NT2/D1 (cell line): Measurements from ENCODE around the gene MCCC1.

Source experiments
- DNase-seq: peaks from one replicate; pipeline ENCODE4 v3.0.0-alpha.2; 2011; ENCODE audit warnings: low read depth, low spot score
- H3K27me3 ChIP-seq: 2 replicates; pipeline ENCODE4 v1.6.0; 2011; ENCODE audit warnings: mild to moderate bottlenecking; ENCODE audit not compliant: insufficient read length, insufficient read depth
- H3K36me3 ChIP-seq: 2 replicates; pipeline ENCODE4 v1.6.1; 2011; ENCODE audit warnings: mild to moderate bottlenecking, low read length, mixed read lengths; ENCODE audit not compliant: insufficient read depth, insufficient read length
- H3K4me1 ChIP-seq: 2 replicates; pipeline ENCODE4 v1.5.1; 2011; ENCODE audit not compliant: insufficient read depth, insufficient read length
- H3K4me3 ChIP-seq: 2 replicates; pipeline ENCODE4 v1.5.1; 2011; ENCODE audit warnings: low read depth; ENCODE audit not compliant: insufficient read length
- H3K9ac ChIP-seq: 2 replicates; pipeline ENCODE4 v1.6.0; 2011; ENCODE audit warnings: low read depth; ENCODE audit not compliant: insufficient read length
- H3K9me3 ChIP-seq: 2 replicates; pipeline ENCODE4 v1.5.1; 2011; ENCODE audit warnings: mild to moderate bottlenecking, low read length; ENCODE audit not compliant: insufficient read depth
- SUZ12 ChIP-seq: IDR thresholded peaks from 2 replicates; pipeline ENCODE4 v1.6.1; 2011; ENCODE audit not compliant: insufficient read length, insufficient read depth; ENCODE audit errors: extremely low read depth
- YY1 ChIP-seq: IDR thresholded peaks from 2 replicates; pipeline ENCODE4 v1.6.1; 2011; ENCODE audit not compliant: insufficient read length, insufficient read depth
- ZNF274 ChIP-seq: IDR thresholded peaks from 2 replicates; pipeline ENCODE4 v1.6.1; 2011; ENCODE audit warnings: mild to moderate bottlenecking, low read depth, low read length

The MCCC1 gene

DNA sequence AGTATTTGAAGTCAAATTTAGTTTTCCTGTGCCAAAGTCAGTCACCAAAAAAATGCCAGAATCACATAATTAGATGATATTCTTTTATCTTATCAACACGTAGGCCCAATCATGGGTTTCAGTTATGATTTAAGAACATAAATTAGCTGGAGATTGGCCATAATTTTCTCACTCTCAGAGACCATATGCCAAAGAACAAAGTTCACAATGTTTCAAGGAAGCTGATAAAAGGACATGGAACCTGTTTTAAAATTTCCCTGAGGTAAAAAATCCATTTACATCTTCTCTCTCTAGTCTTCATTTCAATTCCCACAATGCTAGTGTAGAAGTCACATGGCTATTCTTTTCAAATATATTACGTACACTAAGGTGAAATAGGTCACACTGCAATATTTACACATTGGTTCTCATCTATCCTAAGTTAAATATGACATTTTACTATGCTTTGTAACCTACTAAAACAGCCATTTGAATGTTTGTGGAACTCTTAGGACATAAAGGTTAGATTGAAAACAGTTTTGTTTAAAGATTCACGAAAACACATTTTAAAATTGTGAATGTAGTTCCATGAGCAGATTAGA lies 76.3 kb downstream of the MCCC1 start:
- TF ChIP-seq ZNF274: no peak
- TF ChIP-seq SUZ12: no peak
- TF ChIP-seq YY1: no peak
- Histone ChIP-seq H3K9ac (no peak overlapping the region), H3K9me3 (peaks cover 2% of the 10 kb centered on the region), H3K27me3 (no peaks in the 10 kb centered on the region), H3K4me3 (no peak overlapping the region), H3K36me3 (peaks cover 26% of the 10 kb centered on the region), H3K4me1 (no peaks in the 10 kb centered on the region)
- no peak for DNase-seq

DNA sequence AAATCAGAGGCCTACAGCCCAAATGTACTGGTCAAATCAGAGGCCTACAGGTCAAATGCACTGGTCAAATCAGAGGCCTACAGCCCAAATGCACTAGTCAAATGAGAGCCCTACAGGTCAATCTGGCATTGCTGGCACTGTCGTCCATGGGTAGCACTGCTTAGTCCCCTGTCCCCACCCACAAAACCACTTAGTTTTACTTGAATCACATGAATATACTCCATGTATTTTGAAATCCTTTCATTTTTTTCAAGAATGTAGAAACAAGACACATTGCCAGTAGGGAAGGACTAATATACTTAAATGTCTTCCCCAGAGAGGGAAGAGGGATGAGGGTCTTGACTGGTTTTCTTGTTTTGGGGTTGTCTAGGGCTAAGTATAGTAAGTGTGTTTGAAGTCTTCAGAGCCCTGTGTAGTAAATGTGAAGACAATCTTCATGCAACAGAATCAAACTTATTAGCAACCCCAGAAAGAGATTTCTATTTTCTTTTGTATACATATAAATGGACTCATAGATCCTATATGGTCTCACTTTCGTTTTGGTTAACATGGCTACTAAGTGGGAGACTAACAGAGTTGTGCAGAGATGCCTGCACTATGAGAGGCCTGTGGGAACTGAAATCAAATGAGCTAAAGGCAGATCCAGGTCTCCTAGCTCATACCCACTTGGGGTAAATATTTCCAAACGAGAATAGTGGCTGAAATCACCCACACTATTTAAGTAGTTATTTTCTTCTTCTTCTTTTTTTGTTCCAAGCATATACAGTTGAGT lies 80.7 kb downstream of the MCCC1 start:
- no peak overlapping the region for H3K4me3 ChIP-seq
- no peak for TF ChIP-seq ZNF274
- no peak for TF ChIP-seq SUZ12
- TF ChIP-seq YY1: no peak
- DNase-seq: no peak
- H3K27me3 ChIP-seq: no peaks in the 10 kb centered on the region
- H3K9me3 ChIP-seq: no peaks in the 10 kb centered on the region
- H3K4me1 ChIP-seq: no peaks in the 10 kb centered on the region
- peaks cover 26% of the 10 kb centered on the region for H3K36me3 ChIP-seq
- no peak overlapping the region for H3K9ac ChIP-seq

DNA sequence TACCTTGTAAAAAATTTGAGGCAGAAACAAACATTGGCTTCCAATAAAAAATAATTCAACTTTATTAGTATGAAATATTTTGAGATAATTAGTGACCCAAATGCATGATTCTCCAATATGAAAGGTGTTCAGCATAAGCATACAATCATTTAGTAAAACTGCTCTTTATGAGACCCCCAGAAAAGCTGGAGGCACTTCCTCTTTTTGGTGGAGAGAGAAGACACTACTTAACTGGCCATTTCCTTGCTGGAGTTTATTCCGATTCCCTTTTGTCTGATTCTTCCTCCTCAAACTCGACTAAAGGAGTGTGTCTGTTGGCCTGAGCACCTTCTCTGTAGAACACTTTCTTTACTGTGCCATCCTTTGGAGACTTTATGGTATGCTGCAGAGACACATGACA lies 84.1 kb downstream of the MCCC1 start:
- TF ChIP-seq SUZ12: no peak
- TF ChIP-seq YY1: no peak
- TF ChIP-seq ZNF274: no peak
- Histone ChIP-seq H3K9ac (no peak overlapping the region), H3K9me3 (no peaks in the 10 kb centered on the region), H3K36me3 (peaks cover 15% of the 10 kb centered on the region), H3K27me3 (no peaks in the 10 kb centered on the region), H3K4me1 (peaks cover 4% of the 10 kb centered on the region), H3K4me3 (no peak overlapping the region)
- DNase-seq: no peak

DNA sequence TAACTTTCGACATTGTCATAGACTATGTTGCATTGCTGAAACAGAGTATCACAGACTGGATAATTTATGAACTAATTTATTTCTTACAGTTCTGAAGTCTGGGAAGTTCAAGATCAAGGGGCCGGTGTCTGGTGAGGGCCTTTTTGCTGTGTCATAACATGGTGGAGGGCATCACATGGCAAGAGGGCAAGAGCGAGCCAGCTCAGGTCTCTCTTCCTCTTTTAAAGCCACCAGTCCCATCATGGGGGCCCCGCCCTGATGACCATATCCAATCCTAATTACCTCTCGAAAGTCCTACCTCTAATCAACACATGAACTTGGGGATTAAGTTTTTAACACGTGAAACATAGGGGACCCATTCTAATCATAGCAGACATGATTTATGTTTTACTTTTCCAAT lies 85.4 kb downstream of the MCCC1 start:
- Histone ChIP-seq H3K9ac (no peak overlapping the region), H3K36me3 (peaks cover 8% of the 10 kb centered on the region), H3K27me3 (no peaks in the 10 kb centered on the region), H3K4me1 (peaks cover 4% of the 10 kb centered on the region), H3K9me3 (no peaks in the 10 kb centered on the region), H3K4me3 (no peak overlapping the region)
- TF ChIP-seq YY1: no peak
- TF ChIP-seq SUZ12: no peak
- no peak for TF ChIP-seq ZNF274
- no peak for DNase-seq

DNA sequence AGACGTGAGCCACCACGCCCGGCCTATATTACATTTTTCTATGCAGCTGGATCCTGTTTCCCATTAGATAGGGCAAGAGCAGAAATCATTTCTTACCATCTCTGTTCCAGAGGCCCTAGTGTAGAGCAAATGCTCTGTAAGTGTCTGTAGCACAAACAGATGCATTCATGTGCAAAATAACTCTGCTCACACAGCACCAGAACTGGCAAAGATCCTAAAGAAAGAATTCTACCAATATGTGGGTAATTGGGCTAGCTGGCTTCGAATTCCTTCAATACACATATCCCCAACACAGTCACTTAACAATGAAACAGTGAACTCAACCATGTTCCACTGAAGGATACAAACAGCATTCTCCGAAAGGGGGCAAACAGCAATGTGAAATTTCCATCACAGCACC lies 86.2 kb downstream of the MCCC1 start:
- DNase-seq: no peak
- H3K36me3 ChIP-seq: peaks cover 7% of the 10 kb centered on the region
- no peak overlapping the region for H3K4me3 ChIP-seq
- no peaks in the 10 kb centered on the region for H3K9me3 ChIP-seq
- H3K9ac ChIP-seq: no peak overlapping the region
- H3K27me3 ChIP-seq: no peaks in the 10 kb centered on the region
- TF ChIP-seq YY1 (no peak), SUZ12 (no peak), ZNF274 (no peak)
- H3K4me1 ChIP-seq: peaks cover 4% of the 10 kb centered on the region

DNA sequence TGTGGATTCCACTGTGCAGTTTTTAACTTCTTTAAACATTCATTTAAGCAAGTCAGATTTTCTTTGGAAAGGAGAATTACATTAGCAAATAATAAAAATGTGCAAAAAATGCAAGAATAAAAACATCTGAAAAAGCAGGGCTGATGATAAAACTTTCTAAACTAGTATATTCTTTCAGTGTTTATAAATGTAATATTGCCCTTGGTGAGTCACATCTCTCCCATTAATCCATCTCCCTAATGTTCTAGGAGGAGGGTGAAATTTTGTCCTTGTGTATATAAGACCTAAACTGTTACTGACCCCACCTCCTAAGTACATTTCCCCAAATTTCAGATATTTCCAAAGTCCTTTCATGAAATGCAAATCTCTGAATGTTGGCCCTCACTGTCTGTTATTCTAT lies 90.5 kb downstream of the MCCC1 start:
- Histone ChIP-seq H3K36me3 (no peaks in the 10 kb centered on the region), H3K4me3 (no peak overlapping the region), H3K9me3 (no peaks in the 10 kb centered on the region), H3K4me1 (peaks cover 4% of the 10 kb centered on the region), H3K9ac (no peak overlapping the region), H3K27me3 (no peaks in the 10 kb centered on the region)
- TF ChIP-seq ZNF274: no peak
- TF ChIP-seq YY1: no peak
- no peak for TF ChIP-seq SUZ12
- DNase-seq: no peak

DNA sequence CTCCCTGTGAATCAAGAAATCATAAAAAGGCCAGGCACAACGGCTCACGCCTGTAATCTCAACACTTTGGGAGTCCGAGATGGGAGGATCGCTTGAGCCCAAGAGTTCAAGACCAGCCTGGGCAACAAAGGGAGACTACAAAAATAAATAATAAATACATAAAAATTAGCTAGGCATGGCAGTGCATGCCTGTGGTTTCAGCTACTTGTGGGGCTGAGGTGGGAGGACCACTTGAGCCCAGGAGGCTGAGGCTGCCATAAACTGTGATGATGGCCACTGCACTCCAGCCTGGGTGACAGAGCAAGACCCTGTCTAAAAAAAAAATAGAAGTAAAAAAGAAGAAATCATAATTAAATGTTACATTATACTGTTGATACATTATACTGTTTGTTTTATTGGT lies 91.0 kb downstream of the MCCC1 start:
- Histone ChIP-seq H3K9ac (no peak overlapping the region), H3K9me3 (no peaks in the 10 kb centered on the region), H3K4me1 (peaks cover 4% of the 10 kb centered on the region), H3K36me3 (no peaks in the 10 kb centered on the region), H3K27me3 (no peaks in the 10 kb centered on the region), H3K4me3 (no peak overlapping the region)
- no peak for DNase-seq
- TF ChIP-seq SUZ12 (no peak), ZNF274 (no peak), YY1 (no peak)
